Measurements from ENCODE around the gene SLC2A6. TPM values are rescaled to one million over a fixed set of nuclear protein-coding genes. Genes with fewer than 3 reads are reported as not detected.

The SLC2A6 gene
- total and polyA plus RNA-seq, 10 of the 15 experiments (the other 5 are each of a cell fraction or from before 2014, with no cell fraction given) = 1.1 to 37.9 (median 18.3) TPM

DNA sequence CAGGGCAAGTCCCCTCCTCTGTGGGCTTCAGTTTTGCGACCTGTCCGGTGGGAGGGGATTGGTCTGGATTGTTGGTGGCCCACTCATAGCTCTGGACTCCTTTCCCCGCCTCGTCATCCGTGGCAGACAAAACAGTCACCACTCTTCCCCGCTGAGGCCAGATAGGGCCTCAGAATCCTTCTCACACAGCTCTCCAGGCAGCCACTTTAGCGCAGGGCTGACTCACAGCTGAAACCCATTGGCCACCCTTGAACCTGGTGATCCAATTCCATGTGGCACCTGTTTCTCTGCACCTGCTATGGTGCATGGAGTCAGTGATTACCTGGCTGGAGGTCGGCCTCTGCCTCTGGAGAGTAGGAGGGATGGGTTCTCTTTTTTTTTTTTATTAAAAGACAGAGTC lies 34.9 kb downstream of the SLC2A6 start:
- intact Hi-C loops (cut with micrococcal nuclease; ENCODE audit: unreplicated experiment) = no loop called here
- H3K27ac ChIP-seq (ENCODE audit: control insufficient read depth, insufficient read depth) = no peak overlapping the region
- peaks cover 4% of the 10 kb centered on the region; the same call in 1 of the 2 replicates for H3K4me1 ChIP-seq (ENCODE audit: control insufficient read depth, insufficient read depth, low read length)
- no peak overlapping the region for H3K4me2 ChIP-seq (ENCODE audit: control insufficient read depth, insufficient read depth)
- ChIA-PET CTCF (interaction anchor here (0.6 kb wide), 1 partner anchor 669 kb away, joined by 3 read pairs; no protein-coding TSS in a partner anchor), SMC1A (ENCODE audit: uncharacterized antibody, unreplicated experiment) (no interaction called here), RAD21 (ENCODE audit: unreplicated experiment) (no interaction called here), POLR2A (no interaction called here)
- TF ChIP-seq KLF5 (IDR thresholded peaks at IDR 0.05; ENCODE audit: partially characterized antibody) (no peak), BRCA1 (IDR thresholded peaks at IDR 0.05; ENCODE audit: low read depth, low read length) (no peak), IRF4 (IDR thresholded peaks at IDR 0.05; ENCODE audit: low read depth, low read length) (no peak), CHD2 (IDR thresholded peaks at IDR 0.05; ENCODE audit: borderline replicate concordance, low read depth, low read length) (no peak), SMC3 (IDR thresholded peaks at IDR 0.05; ENCODE audit: borderline replicate concordance, low read length) (no peak), CEBPB (IDR thresholded peaks at IDR 0.05; ENCODE audit: borderline replicate concordance in 1 of 2, low read depth in 2 of 2, low read length in 2 of 2) (no peak)
- H2AFZ ChIP-seq (ENCODE audit: control insufficient read depth, low read depth, low read length) = no peak overlapping the region
- DNase-seq (ENCODE audit: low read depth, low spot score) (no peak), FAIRE-seq (no peak), ATAC-seq (no peak)
- H4K20me1 ChIP-seq (ENCODE audit: control insufficient read depth, insufficient read depth) = no peaks in the 10 kb centered on the region
- H3K36me3 ChIP-seq (ENCODE audit: control insufficient read depth in 2 of 2, insufficient read depth in 2 of 2, low read length in 1 of 2) = no peaks in the 10 kb centered on the region
- BruUV-seq (replicated peaks) = no TSS peak
- H3K27me3 ChIP-seq (replicated peaks in 1 of 2; ENCODE audit: control insufficient read depth in 2 of 2, insufficient read depth in 2 of 2, low read length in 1 of 2) = peaks cover 0 to 2% of the 10 kb centered on the region in 2 experiments; a peak in 2 of 4 replicates
- H3K4me3 ChIP-seq = no peak overlapping the region
- in situ Hi-C loops (cut with MboI) = no loop called here
- WGBS (ENCODE audit: insufficient coverage, insufficient replicate concordance, low lambda C conversion rate, missing lambda C conversion rate) = 24% methylated on average over 8 of the region's 8 CpGs
- no peak overlapping the region for H3K9ac ChIP-seq (ENCODE audit: control insufficient read depth, insufficient read depth, low read length)
- H3K79me2 ChIP-seq (ENCODE audit: control insufficient read depth, insufficient read depth, low read length) = no peaks in the 10 kb centered on the region
- no peaks in the 10 kb centered on the region for H3K9me3 ChIP-seq (replicated peaks; ENCODE audit: control insufficient read depth, insufficient read depth, low read length)

DNA sequence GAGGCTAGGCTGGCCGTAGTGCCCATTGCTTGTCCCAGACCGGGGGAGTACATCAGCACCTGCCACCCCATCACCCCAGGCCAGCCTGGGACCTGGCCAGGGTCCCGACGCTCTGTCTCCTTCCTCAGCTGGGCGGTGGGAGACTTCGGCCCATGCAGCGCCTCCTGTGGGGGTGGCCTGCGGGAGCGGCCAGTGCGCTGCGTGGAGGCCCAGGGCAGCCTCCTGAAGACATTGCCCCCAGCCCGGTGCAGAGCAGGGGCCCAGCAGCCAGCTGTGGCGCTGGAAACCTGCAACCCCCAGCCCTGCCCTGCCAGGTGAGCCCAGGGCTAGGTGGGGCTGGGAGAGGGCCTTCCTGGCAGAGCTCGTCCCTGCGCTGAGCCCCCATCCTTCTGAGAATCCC lies 35.7 kb downstream of the SLC2A6 start:
- no peak overlapping the region for H2AFZ ChIP-seq (ENCODE audit: control insufficient read depth, low read depth, low read length)

More for the DNA sequence above, 35.7 kb downstream of the SLC2A6 start:
- POLR2A ChIA-PET = no interaction called here
- RAD21 ChIA-PET (ENCODE audit: unreplicated experiment) = no interaction called here
- Histone ChIP-seq H3K27me3 (replicated peaks in 1 of 2; ENCODE audit: control insufficient read depth in 2 of 2, insufficient read depth in 2 of 2, low read length in 1 of 2) (peaks cover 0 to 2% of the 10 kb centered on the region in 2 experiments; a peak in 2 of 4 replicates), H3K36me3 (ENCODE audit: control insufficient read depth in 2 of 2, insufficient read depth in 2 of 2, low read length in 1 of 2) (no peaks in the 10 kb centered on the region), H3K9ac (ENCODE audit: control insufficient read depth, insufficient read depth, low read length) (no peak overlapping the region), H3K79me2 (ENCODE audit: control insufficient read depth, insufficient read depth, low read length) (no peaks in the 10 kb centered on the region), H3K4me3 (no peak overlapping the region), H3K27ac (ENCODE audit: control insufficient read depth, insufficient read depth) (no peak overlapping the region), H4K20me1 (ENCODE audit: control insufficient read depth, insufficient read depth) (no peaks in the 10 kb centered on the region), H3K4me1 (ENCODE audit: control insufficient read depth, insufficient read depth, low read length) (peaks cover 4% of the 10 kb centered on the region; the same call in 1 of the 2 replicates), H3K9me3 (replicated peaks; ENCODE audit: control insufficient read depth, insufficient read depth, low read length) (no peaks in the 10 kb centered on the region), H3K4me2 (ENCODE audit: control insufficient read depth, insufficient read depth) (no peak overlapping the region)
- no peak for TF ChIP-seq STAT1 (conservative IDR thresholded peaks at IDR 0.05)
- TF ChIP-seq MTA3 (IDR thresholded peaks at IDR 0.05; ENCODE audit: borderline replicate concordance, low read length) = no peak
- no peak for TF ChIP-seq MYC (IDR thresholded peaks at IDR 0.05; ENCODE audit: insufficient read depth, insufficient read length, insufficient replicate concordance, low read length, severe bottlenecking)
- no peak for TF ChIP-seq JUNB (IDR thresholded peaks at IDR 0.05)
- TF ChIP-seq CEBPB (IDR thresholded peaks at IDR 0.05; ENCODE audit: borderline replicate concordance in 1 of 2, low read depth in 2 of 2, low read length in 2 of 2) = no peak
- TF ChIP-seq, protein P1, sequence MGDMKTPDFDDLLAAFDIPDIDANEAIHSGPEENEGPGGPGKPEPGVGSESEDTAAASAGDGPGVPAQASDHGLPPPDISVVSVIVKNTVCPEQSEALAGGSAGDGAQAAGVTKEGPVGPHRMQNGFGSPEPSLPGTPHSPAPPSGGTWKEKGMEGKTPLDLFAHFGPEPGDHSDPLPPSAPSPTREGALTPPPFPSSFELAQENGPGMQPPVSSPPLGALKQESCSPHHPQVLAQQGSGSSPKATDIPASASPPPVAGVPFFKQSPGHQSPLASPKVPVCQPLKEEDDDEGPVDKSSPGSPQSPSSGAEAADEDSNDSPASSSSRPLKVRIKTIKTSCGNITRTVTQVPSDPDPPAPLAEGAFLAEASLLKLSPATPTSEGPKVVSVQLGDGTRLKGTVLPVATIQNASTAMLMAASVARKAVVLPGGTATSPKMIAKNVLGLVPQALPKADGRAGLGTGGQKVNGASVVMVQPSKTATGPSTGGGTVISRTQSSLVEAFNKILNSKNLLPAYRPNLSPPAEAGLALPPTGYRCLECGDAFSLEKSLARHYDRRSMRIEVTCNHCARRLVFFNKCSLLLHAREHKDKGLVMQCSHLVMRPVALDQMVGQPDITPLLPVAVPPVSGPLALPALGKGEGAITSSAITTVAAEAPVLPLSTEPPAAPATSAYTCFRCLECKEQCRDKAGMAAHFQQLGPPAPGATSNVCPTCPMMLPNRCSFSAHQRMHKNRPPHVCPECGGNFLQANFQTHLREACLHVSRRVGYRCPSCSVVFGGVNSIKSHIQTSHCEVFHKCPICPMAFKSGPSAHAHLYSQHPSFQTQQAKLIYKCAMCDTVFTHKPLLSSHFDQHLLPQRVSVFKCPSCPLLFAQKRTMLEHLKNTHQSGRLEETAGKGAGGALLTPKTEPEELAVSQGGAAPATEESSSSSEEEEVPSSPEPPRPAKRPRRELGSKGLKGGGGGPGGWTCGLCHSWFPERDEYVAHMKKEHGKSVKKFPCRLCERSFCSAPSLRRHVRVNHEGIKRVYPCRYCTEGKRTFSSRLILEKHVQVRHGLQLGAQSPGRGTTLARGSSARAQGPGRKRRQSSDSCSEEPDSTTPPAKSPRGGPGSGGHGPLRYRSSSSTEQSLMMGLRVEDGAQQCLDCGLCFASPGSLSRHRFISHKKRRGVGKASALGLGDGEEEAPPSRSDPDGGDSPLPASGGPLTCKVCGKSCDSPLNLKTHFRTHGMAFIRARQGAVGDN (IDR thresholded peaks at IDR 0.05) = no peak
- no peak for TF ChIP-seq CHD2 (IDR thresholded peaks at IDR 0.05; ENCODE audit: borderline replicate concordance, low read depth, low read length)
- no peak for TF ChIP-seq IRF3 (IDR thresholded peaks at IDR 0.05)
- in situ Hi-C loops (cut with MboI) (no loop called here), intact Hi-C loops (cut with micrococcal nuclease; ENCODE audit: unreplicated experiment) (no loop called here)
- FAIRE-seq (no peak), ATAC-seq (no peak), DNase-seq (ENCODE audit: low read depth, low spot score) (no peak)
- BruUV-seq (replicated peaks) = no TSS peak
- WGBS (ENCODE audit: insufficient coverage, insufficient replicate concordance, low lambda C conversion rate, missing lambda C conversion rate) = 61% methylated on average over 12 of the region's 15 CpGs
- SMC1A ChIA-PET (ENCODE audit: uncharacterized antibody, unreplicated experiment) = no interaction called here
- CTCF ChIA-PET = no interaction called here
